ENCODE measurements around the gene MLNR.

- no peak for TF ChIP-seq CTCF (conservative IDR thresholded peaks at IDR 0.05)
- no peak for TF ChIP-seq ZFX (IDR thresholded peaks at IDR 0.05)
Observed at GRCh38 chr13:49208619-49209018, 11.5 kb upstream of the MLNR start.
